SW 1271 (cell line): ENCODE results near the gene TRIM63.
A peak's percentile ranks its signal among the peaks of the same experiment; 100 is the strongest.

Experiments
- DNase-seq, 2 experiments: peaks; one replicate each; lab custom pipeline; 2025; lab: John Stamatoyannopoulos, UW

Gene TRIM63

GRCh38 chr1:26034504-26035202 is 32.8 kb downstream of the TRIM63 start:
- peak in 1 of 2 experiments; percentile 19 for DNase-seq

GRCh38 chr1:26032656-26033357 is 34.6 kb downstream of the TRIM63 start:
- DNase-seq, result no peak

GRCh38 chr1:26031611-26032220 is 35.7 kb downstream of the TRIM63 start:
- no peak for DNase-seq

- no peak for DNase-seq
Measured at GRCh38 chr1:26031196-26031595, 36.2 kb downstream of the TRIM63 start.

GRCh38 chr1:26029864-26030481 is 37.5 kb downstream of the TRIM63 start:
- DNase-seq, result no peak

- DNase-seq, result no peak
Measured at GRCh38 chr1:26029054-26029863, 38.2 kb downstream of the TRIM63 start.

- DNase-seq, result no peak
Measured at GRCh38 chr1:26028490-26028980, 38.9 kb downstream of the TRIM63 start.

GRCh38 chr1:26027716-26028489 is 39.5 kb downstream of the TRIM63 start:
- peak in 1 of 2 experiments; percentile 6 for DNase-seq

GRCh38 chr1:26025517-26025916 is 41.9 kb downstream of the TRIM63 start:
- no peak for DNase-seq

GRCh38 chr1:26025060-26025459 is 42.4 kb downstream of the TRIM63 start:
- no peak for DNase-seq

- DNase-seq, result no peak
Measured at GRCh38 chr1:26023826-26024225, 43.6 kb downstream of the TRIM63 start.

- DNase-seq, result no peak
Measured at GRCh38 chr1:26023009-26023408, 44.4 kb downstream of the TRIM63 start.

GRCh38 chr1:26022404-26022779 is 45.0 kb downstream of the TRIM63 start:
- no peak for DNase-seq

GRCh38 chr1:26021647-26022403 is 45.6 kb downstream of the TRIM63 start, which contains the start of gene EXTL1:
EXTL1 (plus strand) TSS chr1:26021775; CDS start chr1:26022647, 872 bp downstream.
- DNase-seq, result no peak

- DNase-seq, result no peak
Measured at GRCh38 chr1:26020941-26021646, 46.3 kb downstream of the TRIM63 start.

GRCh38 chr1:26020330-26020768 is 47.1 kb downstream of the TRIM63 start:
- no peak for DNase-seq

GRCh38 chr1:26019641-26020315 is 47.7 kb downstream of the TRIM63 start:
- DNase-seq, result no peak

GRCh38 chr1:26017606-26018005 is 49.8 kb downstream of the TRIM63 start:
- DNase-seq, result no peak
